ENCODE measurements around the gene TENM4. TPM values are rescaled to one million over a fixed set of nuclear protein-coding genes. Genes with fewer than 3 reads are reported as not detected.
A peak's percentile ranks its signal among the peaks of the same experiment; 100 is the strongest.

Gene TENM4
- total and polyA plus RNA-seq, 2 of the 8 experiments (the other 6 are each of a cell fraction or from before 2014, with no cell fraction given): 3.5 to 7.2 TPM

- H3K4me3 ChIP-seq (ENCODE audit: extremely low read depth in 1 of 4, insufficient read depth in 2 of 4, low read depth in 3 of 4, low read length in 4 of 4): no peak overlapping the region
- H3K4me2 ChIP-seq (ENCODE audit: insufficient read depth in 1 of 2, low read depth in 2 of 2, low read length in 2 of 2): no peak overlapping the region
- no peaks in the 10 kb centered on the region for H3K27me3 ChIP-seq (replicated peaks in 1 of 4; ENCODE audit: control insufficient read depth in 3 of 4, extremely low read depth in 1 of 4, insufficient read depth in 3 of 4, low read length in 3 of 4)
- no peak overlapping the region for H3K9ac ChIP-seq (replicated peaks in 1 of 4; ENCODE audit: extremely low read depth in 1 of 4, low read depth in 3 of 4, low read length in 3 of 4)
- H3K79me2 ChIP-seq (ENCODE audit: control insufficient read depth in 1 of 2, insufficient read depth in 2 of 2, low read length in 2 of 2): no peaks in the 10 kb centered on the region
- H2BK15ac ChIP-seq (ENCODE audit: low read length): no peak overlapping the region; the same call in 1 of the 2 replicates
- H4K20me1 ChIP-seq (replicated peaks in 1 of 2; ENCODE audit: control insufficient read depth in 1 of 2, insufficient read depth in 2 of 2, low read length in 2 of 2): no peaks in the 10 kb centered on the region
- H3K14ac ChIP-seq (ENCODE audit: insufficient read length): no peak overlapping the region
- H3K4me1 ChIP-seq (replicated peaks in 1 of 4; ENCODE audit: control insufficient read depth in 3 of 4, insufficient read depth in 4 of 4, low read length in 3 of 4): peaks cover 0 to 2% (median 0%) of the 10 kb centered on the region in 4 experiments; a peak in 1 of 7 replicates
- H4K5ac ChIP-seq (ENCODE audit: insufficient read length, low read depth, low read length): no peak overlapping the region
- no peaks in the 10 kb centered on the region for H3K23me2 ChIP-seq (ENCODE audit: low read depth, low read length)
- H2BK20ac ChIP-seq (ENCODE audit: low read length): no peak overlapping the region
- no peak overlapping the region for H2AK5ac ChIP-seq (ENCODE audit: low read depth, low read length)
- H2BK5ac ChIP-seq (ENCODE audit: low read depth, low read length): no peak overlapping the region
- no peak overlapping the region for H3K56ac ChIP-seq (replicated peaks; ENCODE audit: insufficient read length, low read depth, low read length)
- no peaks in the 10 kb centered on the region for H3K9me3 ChIP-seq (ENCODE audit: insufficient read depth in 2 of 2, low read depth in 1 of 2, low read length in 1 of 2)
- FAIRE-seq: no peak
- ChIA-PET CTCF (ENCODE audit: partially characterized antibody) (interaction anchor here (0.9 to 11.2 kb wide), 8 partner anchors 8 to 430 kb away, joined by 3 to 144 read pairs (median 4); no protein-coding TSS in a partner anchor), POLR2A (ENCODE audit: partially characterized antibody) (no interaction called here)
- H3K23ac ChIP-seq (ENCODE audit: insufficient read length): no peak overlapping the region
- 94% methylated on average over 11 of the region's 11 CpGs; no CpG with 5 or more reads in 1 of the 2 experiments for WGBS, 2 experiments (ENCODE audit: extremely low coverage in 1 of 2, insufficient coverage in 1 of 2, insufficient read length in 1 of 2, insufficient replicate concordance in 2 of 2, low coverage in 1 of 2, low lambda C conversion rate in 2 of 2, missing lambda C conversion rate in 1 of 2)
- H3K18ac ChIP-seq (ENCODE audit: extremely low read depth, low read length): no peak overlapping the region
- no peak overlapping the region for H4K91ac ChIP-seq (replicated peaks; ENCODE audit: insufficient read length, low read length)
- peak in 1 of 2 experiments; percentile 29 for DNase-seq (ENCODE audit: low read depth in 1 of 2, low spot score in 2 of 2)
- H2BK12ac ChIP-seq (ENCODE audit: low read depth, low read length): no peak overlapping the region
- H2BK120ac ChIP-seq (replicated peaks; ENCODE audit: low read depth, low read length): no peak overlapping the region
- no peak overlapping the region for H4K8ac ChIP-seq (ENCODE audit: extremely low read depth, insufficient read depth, low read length)
- H3K27ac ChIP-seq (ENCODE audit: low read depth, low read length): no peak overlapping the region
- H3K36me3 ChIP-seq (ENCODE audit: control insufficient read depth in 2 of 4, insufficient read depth in 4 of 4, low read length in 3 of 4): no peaks in the 10 kb centered on the region; a peak in 1 of 8 replicates
- no peak overlapping the region for H2AFZ ChIP-seq (ENCODE audit: low read length)
- no peak overlapping the region for H3K4ac ChIP-seq (replicated peaks; ENCODE audit: insufficient read length, low read depth, low read length)
- H3K79me1 ChIP-seq (ENCODE audit: low read depth, low read length): no peaks in the 10 kb centered on the region
- no peak for TF ChIP-seq SIN3A (conservative IDR thresholded peaks at IDR 0.05 in 1 of 2, IDR thresholded peaks at IDR 0.05 in 1 of 2; ENCODE audit: low read depth in 1 of 2, low read length in 2 of 2)
- no peak for TF ChIP-seq SP2 (IDR thresholded peaks at IDR 0.05; ENCODE audit: low read length)
- no peak for TF ChIP-seq SIX5 (IDR thresholded peaks at IDR 0.05; ENCODE audit: low read depth, low read length)
- TF ChIP-seq, protein P1, sequence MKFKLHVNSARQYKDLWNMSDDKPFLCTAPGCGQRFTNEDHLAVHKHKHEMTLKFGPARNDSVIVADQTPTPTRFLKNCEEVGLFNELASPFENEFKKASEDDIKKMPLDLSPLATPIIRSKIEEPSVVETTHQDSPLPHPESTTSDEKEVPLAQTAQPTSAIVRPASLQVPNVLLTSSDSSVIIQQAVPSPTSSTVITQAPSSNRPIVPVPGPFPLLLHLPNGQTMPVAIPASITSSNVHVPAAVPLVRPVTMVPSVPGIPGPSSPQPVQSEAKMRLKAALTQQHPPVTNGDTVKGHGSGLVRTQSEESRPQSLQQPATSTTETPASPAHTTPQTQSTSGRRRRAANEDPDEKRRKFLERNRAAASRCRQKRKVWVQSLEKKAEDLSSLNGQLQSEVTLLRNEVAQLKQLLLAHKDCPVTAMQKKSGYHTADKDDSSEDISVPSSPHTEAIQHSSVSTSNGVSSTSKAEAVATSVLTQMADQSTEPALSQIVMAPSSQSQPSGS (IDR thresholded peaks at IDR 0.05; ENCODE audit: low read length): no peak
- TF ChIP-seq SP4 (IDR thresholded peaks at IDR 0.05; ENCODE audit: low read length): no peak
- no peak for TF ChIP-seq KDM1A (IDR thresholded peaks at IDR 0.05; ENCODE audit: borderline replicate concordance, low read length)
- TF ChIP-seq ZNF274 (IDR thresholded peaks at IDR 0.05; ENCODE audit: borderline replicate concordance, extremely low read depth, low read length): no peak
- no peak for TF ChIP-seq EZH2 (IDR thresholded peaks at IDR 0.05; ENCODE audit: low read depth, low read length, severe bottlenecking)
- no peak for TF ChIP-seq SIRT6 (IDR thresholded peaks at IDR 0.05; ENCODE audit: low read length)
- TF ChIP-seq RAD21 (IDR thresholded peaks at IDR 0.05 in 1 of 2, conservative IDR thresholded peaks at IDR 0.05 in 1 of 2; ENCODE audit: low read depth in 2 of 2, low read length in 2 of 2): no peak
- TF ChIP-seq CBX5 (IDR thresholded peaks at IDR 0.05; ENCODE audit: low read depth, low read length): no peak
Measured at GRCh38 chr11:78653294-78653909, 787.4 kb downstream of the TENM4 start.
